Stimulated activated CD4-positive, alpha-beta T cell treated with anti-CD3 and anti-CD28 coated beads, Interleukin-1b, Interleukin-23, amount 100 ng/mL, for 24 hours (primary cell): ENCODE results near the gene COX8C.
"Not testable (repeated sequence)": the region's sequence is repeated elsewhere in the genome, so short reads cannot be mapped to it uniquely, and the experiment has no call there.

Experiments used
- DNase-seq, 4 experiments: peaks; one replicate each; pipeline ENCODE4 v3.0.0-alpha.2; 2020; ENCODE audit warnings: low read depth in 4 of 4, low spot score in 1 of 4

The COX8C gene

GRCh38 chr14:93368996-93369712, 22.2 kb downstream of the COX8C start:
- no peak for DNase-seq

- DNase-seq, result no peak
These were observed 22.8 kb downstream of the COX8C start for GRCh38 chr14:93369713-93370266.

- no peak for DNase-seq
These were observed 28.7 kb downstream of the COX8C start for GRCh38 chr14:93375673-93376156.

- DNase-seq, result no peak
These were observed 32.8 kb downstream of the COX8C start for GRCh38 chr14:93379831-93380230.

- no peak for DNase-seq
These were observed 34.7 kb downstream of the COX8C start for GRCh38 chr14:93381644-93382043.

GRCh38 chr14:93384256-93384655, 37.3 kb downstream of the COX8C start:
- DNase-seq, result not testable (repeated sequence)

GRCh38 chr14:93395231-93395630, 48.2 kb downstream of the COX8C start:
- no peak for DNase-seq

- DNase-seq, result no peak
These were observed 49.5 kb downstream of the COX8C start for GRCh38 chr14:93396456-93396855.
